ENCODE data around the gene LRP4. TPM values are rescaled to one million over a fixed set of nuclear protein-coding genes. Genes with fewer than 3 reads are reported as not detected.

Gene LRP4
- total and polyA plus RNA-seq, 10 donors: 0.88 to 30.7 (median 19.9) TPM

GRCh38 chr11:46892838-46893237, 25.5 kb downstream of the LRP4 start:
- intact Hi-C loops (cut with DNase I; ENCODE audit: low total_unique reads): no loop called here
- Histone ChIP-seq H3K4me3 (no peak overlapping the region), H3K27ac (no peak overlapping the region), H3K27me3 (replicated peaks in 1 of 7) (peaks cover 0 to 4% (median 0%) of the 10 kb centered on the region in 7 donors), H3K4me1 (peaks cover 0 to 14% (median 5%) of the 10 kb centered on the region in 6 donors), H3K36me3 (peaks cover 0 to 4% (median 0%) of the 10 kb centered on the region in 6 donors), H3K9me3 (no peaks in the 10 kb centered on the region)
- TF ChIP-seq POLR2AphosphoS5 (IDR thresholded peaks at IDR 0.05): no peak
- no peak for TF ChIP-seq CTCF (IDR thresholded peaks at IDR 0.05 in 8 of 11, conservative IDR thresholded peaks at IDR 0.05 in 3 of 11)
- no peak for TF ChIP-seq POLR2A (IDR thresholded peaks at IDR 0.05)
- no peak for DNase-seq
- WGBS, 5 donors: 91 to 97% (median 93%) methylated on average over 5 to 9 of the region's 9 CpGs

- WGBS, 5 donors: 84 to 94% (median 92%) methylated on average over 2 of the region's 2 CpGs
- no peak for DNase-seq
- intact Hi-C loops (cut with DNase I; ENCODE audit: low total_unique reads): no loop called here
- Histone ChIP-seq H3K4me3 (no peak overlapping the region), H3K4me1 (peaks cover 0 to 14% (median 5%) of the 10 kb centered on the region in 6 donors), H3K9me3 (no peaks in the 10 kb centered on the region), H3K36me3 (peaks cover 0 to 4% (median 0%) of the 10 kb centered on the region in 6 donors), H3K27me3 (replicated peaks in 1 of 7) (peaks cover 0 to 4% (median 0%) of the 10 kb centered on the region in 7 donors), H3K27ac (no peak overlapping the region)
- no peak for TF ChIP-seq CTCF (IDR thresholded peaks at IDR 0.05 in 8 of 11, conservative IDR thresholded peaks at IDR 0.05 in 3 of 11)
These were observed 26.2 kb downstream of the LRP4 start for GRCh38 chr11:46892109-46892508.

GRCh38 chr11:46890665-46891064, 27.7 kb downstream of the LRP4 start:
- no peak overlapping the region for H3K27ac ChIP-seq
- H3K4me3 ChIP-seq: no peak overlapping the region
- intact Hi-C loops (cut with DNase I; ENCODE audit: low total_unique reads): no loop called here
- H3K9me3 ChIP-seq: no peaks in the 10 kb centered on the region
- TF ChIP-seq CTCF (IDR thresholded peaks at IDR 0.05 in 8 of 11, conservative IDR thresholded peaks at IDR 0.05 in 3 of 11) (no peak), POLR2AphosphoS5 (IDR thresholded peaks at IDR 0.05) (no peak), POLR2A (IDR thresholded peaks at IDR 0.05) (no peak)
- WGBS, 5 donors: 95 to 100% (median 98%) methylated on average over 2 of the region's 2 CpGs
- H3K27me3 ChIP-seq (replicated peaks in 1 of 7): peaks cover 0 to 4% (median 0%) of the 10 kb centered on the region in 7 donors
- H3K36me3 ChIP-seq: peaks cover 0 to 13% (median 0%) of the 10 kb centered on the region in 6 donors
- DNase-seq: no peak
- H3K4me1 ChIP-seq: peaks cover 0 to 6% (median 4%) of the 10 kb centered on the region in 6 donors

- peak; percentile 58 for DNase-seq
- H3K4me3 ChIP-seq: no peak overlapping the region
- H3K27ac ChIP-seq: no peak overlapping the region
- 64 to 70% (median 65%) methylated on average over 23 of the region's 23 CpGs for WGBS, 5 donors
- peak; percentile 63 to 91 (median 84) for TF ChIP-seq CTCF (IDR thresholded peaks at IDR 0.05 in 8 of 11, conservative IDR thresholded peaks at IDR 0.05 in 3 of 11)
- TF ChIP-seq POLR2AphosphoS5 (IDR thresholded peaks at IDR 0.05): peak in 1 of 3 donors; percentile 22
- TF ChIP-seq POLR2A (IDR thresholded peaks at IDR 0.05): no peak
- intact Hi-C loops (cut with DNase I; ENCODE audit: low total_unique reads): loop anchor here (2.0 kb wide), 1 partner anchor 263 kb away; no protein-coding TSS in a partner anchor
- peaks cover 0 to 6% (median 4%) of the 10 kb centered on the region in 6 donors for H3K4me1 ChIP-seq
- peaks cover 0 to 13% (median 0%) of the 10 kb centered on the region in 6 donors for H3K36me3 ChIP-seq
- H3K27me3 ChIP-seq (replicated peaks in 1 of 7): peaks cover 0 to 4% (median 0%) of the 10 kb centered on the region in 7 donors
- H3K9me3 ChIP-seq: no peaks in the 10 kb centered on the region
These were observed 28.5 kb downstream of the LRP4 start for GRCh38 chr11:46889689-46890475.

All from spleen (tissue), 11 donors.